GM23248 (cell line): ENCODE results near the gene WWTR1. TPM values are rescaled to one million over a fixed set of nuclear protein-coding genes. Genes with fewer than 3 reads are reported as not detected.

Experiments used
- DNase-seq: peaks from one replicate; pipeline ENCODE4 v3.0.0-alpha.2; 2015
- H2AFZ ChIP-seq: fragments of 200-600 bp; sonication (generic); 2 replicates; pipeline ENCODE4 v1.6.1; 2016; ENCODE audit warnings: antibody characterized with exemption
- H3F3A ChIP-seq: fragments of 200-600 bp; sonication (generic); 2 replicates; pipeline ENCODE4 v1.6.1; 2016; ENCODE audit warnings: mild to moderate bottlenecking, antibody characterized with exemption, mixed run types; ENCODE audit not compliant: insufficient read depth
- H3K27ac ChIP-seq: fragments of 200-600 bp; sonication (generic); 2 replicates; pipeline ENCODE4 v1.5.1; 2016; ENCODE audit warnings: mild to moderate bottlenecking
- H3K27me3 ChIP-seq: fragments of 200-600 bp; sonication (generic); replicated peaks from 2 replicates; pipeline ENCODE4 v1.6.1; 2016; ENCODE audit warnings: mild to moderate bottlenecking; ENCODE audit not compliant: insufficient read depth
- H3K36me3 ChIP-seq: fragments of 200-600 bp; sonication (generic); 2 replicates; pipeline ENCODE4 v1.6.1; 2016; ENCODE audit warnings: low read depth, mild to moderate bottlenecking
- H3K4me1 ChIP-seq: fragments of 200-600 bp; sonication (generic); 2 replicates; pipeline ENCODE4 v1.6.1; 2016; ENCODE audit warnings: mild to moderate bottlenecking; ENCODE audit not compliant: insufficient read depth
- H3K4me2 ChIP-seq: fragments of 200-600 bp; sonication (generic); one replicate; pipeline ENCODE4 v1.6.1; 2016; ENCODE audit warnings: mild to moderate bottlenecking; ENCODE audit not compliant: unreplicated experiment
- H3K4me3 ChIP-seq: fragments of 200-600 bp; sonication (generic); 2 replicates; pipeline ENCODE4 v1.5.1; 2016; ENCODE audit warnings: mild to moderate bottlenecking
- H3K79me2 ChIP-seq: fragments of 200-600 bp; sonication (generic); 2 replicates; pipeline ENCODE4 v1.6.1; 2016; ENCODE audit warnings: mild to moderate bottlenecking; ENCODE audit not compliant: insufficient read depth
- H3K9ac ChIP-seq: fragments of 200-600 bp; sonication (generic); 2 replicates; pipeline ENCODE4 v1.6.1; 2016; ENCODE audit warnings: mild to moderate bottlenecking
- H3K9me2 ChIP-seq: fragments of 200-600 bp; sonication (generic); 2 replicates; pipeline ENCODE4 v1.6.1; 2016; ENCODE audit warnings: mixed run types, mild to moderate bottlenecking, moderate library complexity; ENCODE audit not compliant: insufficient read depth
- H3K9me3 ChIP-seq: fragments of 200-600 bp; sonication (generic); one replicate; pipeline ENCODE4 v1.6.1; 2017; ENCODE audit warnings: low read depth
- H4K20me1 ChIP-seq: fragments of 200-600 bp; sonication (generic); 2 replicates; pipeline ENCODE4 v1.6.0; 2016; ENCODE audit not compliant: insufficient read depth
- EZH2 ChIP-seq: fragments of 200-600 bp; sonication (generic); IDR thresholded peaks from 2 replicates; pipeline ENCODE4 v1.6.1; 2018; ENCODE audit warnings: antibody characterized with exemption, mild to moderate bottlenecking; ENCODE audit not compliant: insufficient read depth, poor library complexity, severe bottlenecking
- EZH2phosphoT487 ChIP-seq: fragments of 200-600 bp; sonication (generic); IDR thresholded peaks from 2 replicates; pipeline ENCODE4 v1.6.1; 2018; ENCODE audit warnings: antibody characterized with exemption, moderate library complexity, mild to moderate bottlenecking, low read depth; ENCODE audit not compliant: insufficient read depth
- WGBS, 2 experiments: methylation state at CpG; one replicate each; pipeline ENCODE4 v1.1.6; 2015 to 2017; ENCODE audit warnings: low lambda C conversion rate in 2 of 2, low coverage in 1 of 2; ENCODE audit errors: missing lambda C conversion rate in 2 of 2; 5-methylcytosine and 5-hydroxymethylcytosine counted together
- in situ Hi-C: fragments of 300-500 bp; cut with MboI; formaldehyde crosslinking; loops from 2 replicates; pipeline ENCODE4 v1.15.0; 2020
- polyA plus RNA-seq: library from polyadenylated mRNA; unstranded; fragments of >200 nt; fragmentation: Nextera tagmentation; extraction: Ambion mirVana; gene quantifications from 2 replicates; pipeline ENCODE4 v1.2.1, GENCODE V29; 2016
- small RNA-seq: library from RNA; depleted of rRNA; stranded (forward); fragments of <200 nt; gene quantifications from one replicate; pipeline ENCODE3, GENCODE V24; 2014; ENCODE audit warnings: low read depth, low replicate concordance
- total RNA-seq: library from RNA; depleted of rRNA; stranded (reverse); fragments of >200 nt; shearing (Covaris generic); gene quantifications from 2 replicates; pipeline ENCODE4 v1.2.3, GENCODE V29; 2014; rRNA removed

The WWTR1 gene
- total and polyA plus RNA-seq, 2 experiments from 2014 or later: 53.3 to 75.7 TPM

DNA sequence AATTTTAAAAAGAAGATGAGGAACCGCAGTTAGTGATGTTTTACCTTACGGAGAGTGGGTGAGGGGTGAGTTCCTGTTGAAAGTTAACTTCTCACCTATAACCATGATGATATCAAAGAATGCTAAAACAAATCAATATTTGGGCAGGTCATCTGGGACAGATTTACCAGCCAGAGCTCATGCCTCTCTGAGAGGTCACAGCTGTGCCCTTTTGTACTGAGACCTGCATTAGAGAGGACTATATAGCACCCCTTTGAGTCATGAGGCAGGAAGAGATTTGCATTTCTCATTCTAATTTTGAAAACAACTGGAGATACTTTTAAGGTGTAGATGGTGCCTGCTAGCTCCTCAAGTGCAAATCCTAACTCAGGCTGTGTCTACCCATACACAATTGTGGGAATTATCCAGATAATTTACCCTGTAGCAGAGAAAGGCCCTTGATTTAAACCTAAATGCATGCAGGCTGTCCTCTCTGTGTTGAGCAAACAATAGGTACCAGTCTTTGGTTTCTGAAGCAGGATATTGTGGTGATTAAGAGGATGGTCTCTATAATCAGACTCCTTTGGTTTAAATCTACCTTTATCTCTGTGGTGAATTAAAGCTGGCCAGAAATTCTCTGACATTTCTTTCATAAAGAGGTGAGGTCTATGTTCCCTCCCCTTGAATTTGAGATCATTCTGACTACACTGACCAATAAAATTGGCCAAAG lies 189.2 kb downstream of the WWTR1 start:
- TF ChIP-seq EZH2: no peak
- TF ChIP-seq EZH2phosphoT487: no peak
- Histone ChIP-seq H3K27me3 (no peaks in the 10 kb centered on the region), H2AFZ (peak overlapping the region; percentile 30), H3K9me3 (no peaks in the 10 kb centered on the region), H3K4me3 (no peak overlapping the region), H3K9me2 (no peaks in the 10 kb centered on the region), H4K20me1 (no peaks in the 10 kb centered on the region), H3K4me1 (peaks cover 74% of the 10 kb centered on the region), H3K36me3 (no peaks in the 10 kb centered on the region), H3F3A (peaks cover 56% of the 10 kb centered on the region), H3K27ac (no peak overlapping the region), H3K9ac (no peak overlapping the region), H3K4me2 (peak overlapping the region; percentile 3), H3K79me2 (no peaks in the 10 kb centered on the region)
- 76 to 83% methylated on average over 2 of the region's 2 CpGs for WGBS, 2 experiments
- in situ Hi-C loops: no loop called here
- no peak for DNase-seq

Small RNA genes lying within 50 kb of the gene (small RNA-seq; reads per million reads assigned to genes)
- gene RNU6-1098P: not detected

Other genes with a start within 250 kb of the WWTR1 start
- 0.97 TPM in 1 of 2 replicates, not detected in the other for gene TM4SF4, start 183.3 kb downstream of the WWTR1 start, total RNA-seq
- gene TM4SF4, start 183.3 kb downstream of the WWTR1 start, polyA plus RNA-seq: 0.48 and 0.96 TPM in 2 replicates
- 30.1 and 33.8 TPM in 2 replicates for gene COMMD2, start 94.5 kb upstream of the WWTR1 start, total RNA-seq
- 69.3 and 71.0 TPM in 2 replicates for gene COMMD2, start 94.5 kb upstream of the WWTR1 start, polyA plus RNA-seq
- gene ANKUB1, start 134.5 kb upstream of the WWTR1 start, total RNA-seq: not detected in 2 replicates
- gene ANKUB1, start 134.5 kb upstream of the WWTR1 start, polyA plus RNA-seq: not detected in 2 replicates
- 48.7 and 65.4 TPM in 2 replicates for gene RNF13, start 155.2 kb upstream of the WWTR1 start, total RNA-seq
- gene RNF13, start 155.2 kb upstream of the WWTR1 start, polyA plus RNA-seq: 100.0 and 103 TPM in 2 replicates